Measurements from ENCODE around the gene SDK2. TPM values are rescaled to one million over a fixed set of nuclear protein-coding genes. Genes with fewer than 3 reads are reported as not detected.

Gene SDK2
- total and polyA plus RNA-seq, 9 donors: 0.40 to 5.4 (median 0.96) TPM

GRCh38 chr17:73464447-73464846 is 179.8 kb downstream of the SDK2 start:
- Histone ChIP-seq H3K27me3 (no peaks in the 10 kb centered on the region), H3K4me1 (ENCODE audit: insufficient read depth) (no peaks in the 10 kb centered on the region), H3K9me3 (no peaks in the 10 kb centered on the region), H3K36me3 (no peaks in the 10 kb centered on the region), H3K27ac (no peak overlapping the region), H3K4me3 (no peak overlapping the region)
- 96 to 99% (median 96%) methylated on average over 4 of the region's 4 CpGs for WGBS, 3 donors
- DNase-seq: no peak
- TF ChIP-seq POLR2A (IDR thresholded peaks at IDR 0.05) (no peak), EP300 (IDR thresholded peaks at IDR 0.05) (no peak), CTCF (IDR thresholded peaks at IDR 0.05) (no peak)
- intact Hi-C loops (cut with DNase I): no loop called here

- 76 to 89% (median 79%) methylated on average over 5 of the region's 5 CpGs for WGBS, 3 donors
- no peaks in the 10 kb centered on the region for H3K4me1 ChIP-seq (ENCODE audit: insufficient read depth)
- intact Hi-C loops (cut with DNase I): no loop called here
- no peak overlapping the region for H3K27ac ChIP-seq
- TF ChIP-seq POLR2A (IDR thresholded peaks at IDR 0.05) (no peak), CTCF (IDR thresholded peaks at IDR 0.05) (no peak), EP300 (IDR thresholded peaks at IDR 0.05) (no peak)
- no peaks in the 10 kb centered on the region for H3K27me3 ChIP-seq
- DNase-seq: no peak
- H3K4me3 ChIP-seq: no peak overlapping the region
- no peaks in the 10 kb centered on the region for H3K36me3 ChIP-seq
- H3K9me3 ChIP-seq: no peaks in the 10 kb centered on the region
Measured at GRCh38 chr17:73463821-73464220, 180.4 kb downstream of the SDK2 start.

GRCh38 chr17:73462823-73463222 is 181.4 kb downstream of the SDK2 start:
- H3K9me3 ChIP-seq: no peaks in the 10 kb centered on the region
- no peak for TF ChIP-seq CTCF (IDR thresholded peaks at IDR 0.05)
- TF ChIP-seq POLR2A (IDR thresholded peaks at IDR 0.05): no peak
- no peak for TF ChIP-seq EP300 (IDR thresholded peaks at IDR 0.05)
- 80 to 81% (median 80%) methylated on average over 8 of the region's 8 CpGs for WGBS, 3 donors
- no peaks in the 10 kb centered on the region for H3K4me1 ChIP-seq (ENCODE audit: insufficient read depth)
- H3K27me3 ChIP-seq: no peaks in the 10 kb centered on the region
- H3K27ac ChIP-seq: no peak overlapping the region
- H3K4me3 ChIP-seq: no peak overlapping the region
- DNase-seq: no peak
- intact Hi-C loops (cut with DNase I): no loop called here
- H3K36me3 ChIP-seq: no peaks in the 10 kb centered on the region

- intact Hi-C loops (cut with DNase I): no loop called here
- Histone ChIP-seq H3K4me3 (no peak overlapping the region), H3K9me3 (no peaks in the 10 kb centered on the region), H3K4me1 (ENCODE audit: insufficient read depth) (no peaks in the 10 kb centered on the region), H3K27me3 (no peaks in the 10 kb centered on the region), H3K27ac (no peak overlapping the region), H3K36me3 (no peaks in the 10 kb centered on the region)
- no peak for DNase-seq
- TF ChIP-seq CTCF (IDR thresholded peaks at IDR 0.05) (no peak), EP300 (IDR thresholded peaks at IDR 0.05) (no peak)
- 79 to 93% (median 81%) methylated on average over 7 of the region's 7 CpGs for WGBS, 3 donors
Measured at GRCh38 chr17:73459980-73460379, 184.3 kb downstream of the SDK2 start.

GRCh38 chr17:73455767-73456166 is 188.5 kb downstream of the SDK2 start:
- Histone ChIP-seq H3K36me3 (no peaks in the 10 kb centered on the region), H3K27me3 (no peaks in the 10 kb centered on the region), H3K9me3 (no peaks in the 10 kb centered on the region), H3K4me3 (no peak overlapping the region), H3K4me1 (ENCODE audit: insufficient read depth) (no peaks in the 10 kb centered on the region), H3K27ac (no peak overlapping the region)
- 63 to 92% (median 79%) methylated on average over 7 to 18 of the region's 18 CpGs for whole genome bisulfite sequencing, 3 donors
- TF ChIP-seq POLR2A (IDR thresholded peaks at IDR 0.05) (no peak), EP300 (IDR thresholded peaks at IDR 0.05) (no peak)
- intact Hi-C loops (cut with DNase I): no loop called here
- DNase-seq: no peak

Data from ovary (tissue), 9 donors.